ENCODE measurements around the gene FAM120C.

GRCh38 chrX:54093571-54093970, 89.5 kb downstream of the FAM120C start:
- TF ChIP-seq, protein P1, sequence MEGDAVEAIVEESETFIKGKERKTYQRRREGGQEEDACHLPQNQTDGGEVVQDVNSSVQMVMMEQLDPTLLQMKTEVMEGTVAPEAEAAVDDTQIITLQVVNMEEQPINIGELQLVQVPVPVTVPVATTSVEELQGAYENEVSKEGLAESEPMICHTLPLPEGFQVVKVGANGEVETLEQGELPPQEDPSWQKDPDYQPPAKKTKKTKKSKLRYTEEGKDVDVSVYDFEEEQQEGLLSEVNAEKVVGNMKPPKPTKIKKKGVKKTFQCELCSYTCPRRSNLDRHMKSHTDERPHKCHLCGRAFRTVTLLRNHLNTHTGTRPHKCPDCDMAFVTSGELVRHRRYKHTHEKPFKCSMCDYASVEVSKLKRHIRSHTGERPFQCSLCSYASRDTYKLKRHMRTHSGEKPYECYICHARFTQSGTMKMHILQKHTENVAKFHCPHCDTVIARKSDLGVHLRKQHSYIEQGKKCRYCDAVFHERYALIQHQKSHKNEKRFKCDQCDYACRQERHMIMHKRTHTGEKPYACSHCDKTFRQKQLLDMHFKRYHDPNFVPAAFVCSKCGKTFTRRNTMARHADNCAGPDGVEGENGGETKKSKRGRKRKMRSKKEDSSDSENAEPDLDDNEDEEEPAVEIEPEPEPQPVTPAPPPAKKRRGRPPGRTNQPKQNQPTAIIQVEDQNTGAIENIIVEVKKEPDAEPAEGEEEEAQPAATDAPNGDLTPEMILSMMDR (conservative IDR thresholded peaks at IDR 0.05) = no peak
- no peak for TF ChIP-seq ZFX (IDR thresholded peaks at IDR 0.05)
